DOHH2 (cell line): ENCODE data around the gene RNF112.

Source experiments
- CTCF ChIP-seq: fragments of 200-600 bp; sonication (generic); IDR thresholded peaks from one replicate; pipeline ENCODE4 v1.5.1; 2014; ENCODE audit warnings: antibody characterized with exemption, mild to moderate bottlenecking, low read depth, low read length; ENCODE audit not compliant: poor library complexity, severe bottlenecking
- EZH2phosphoT487 ChIP-seq: fragments of 200-600 bp; sonication (generic); IDR thresholded peaks from 2 replicates; pipeline ENCODE4 v1.6.1; 2017; ENCODE audit warnings: borderline replicate concordance, mild to moderate bottlenecking, antibody characterized with exemption, low read length, moderate library complexity, mixed read lengths

DNA sequence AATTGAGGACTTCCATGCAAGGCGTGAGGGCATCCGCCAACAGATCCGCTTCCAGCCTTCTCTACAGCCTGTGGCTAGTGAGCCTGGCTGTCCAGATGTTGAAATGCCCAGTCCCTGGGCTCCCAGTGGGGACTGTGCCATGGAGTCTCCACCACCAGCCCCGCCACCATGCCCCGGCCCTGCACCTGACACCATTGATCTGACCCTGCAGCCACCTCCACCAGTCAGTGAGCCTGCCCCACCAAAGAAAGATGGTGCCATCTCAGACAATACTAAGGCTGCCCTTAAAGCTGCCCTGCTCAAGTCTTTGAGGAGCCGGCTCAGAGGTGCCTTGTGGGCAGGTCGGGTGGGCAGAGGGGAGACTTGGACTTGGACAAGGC is 29.7 kb upstream of the RNF112 start:
- TF ChIP-seq CTCF (no peak), EZH2phosphoT487 (no peak)
